K562 (cell line): ENCODE measurements around the gene CRHR2. TPM values are rescaled to one million over a fixed set of nuclear protein-coding genes. Genes with fewer than 3 reads are reported as not detected.

Experiments
- ARID2 ChIP-seq: fragments of 450-650 bp; IDR thresholded peaks from 2 replicates; pipeline ENCODE4 v1.6.1; 2017; ENCODE audit warnings: antibody characterized with exemption, mild to moderate bottlenecking
- HCFC1 ChIP-seq: IDR thresholded peaks from 2 replicates; pipeline ENCODE4 v1.6.1; 2012; ENCODE audit warnings: low read depth, low read length, improper control_type of control experiment
- HDGF ChIP-seq: fragments of 450-650 bp; IDR thresholded peaks from 2 replicates; pipeline ENCODE4 v1.6.1; 2016
- HNRNPL ChIP-seq: fragments of 200-400 bp; formaldehyde crosslinking; IDR thresholded peaks from 2 replicates; pipeline ENCODE4 v1.6.1; 2017; ENCODE audit warnings: low read depth, mild to moderate bottlenecking, low read length
- KLF10 ChIP-seq: fragments of 250-450 bp; sonication (Bioruptor Pico); IDR thresholded peaks from 2 replicates; pipeline ENCODE4 v1.6.1; 2021; ENCODE audit warnings: matching md5 sums
- MEF2D ChIP-seq: conservative IDR thresholded peaks from 2 replicates; pipeline ENCODE4 v1.6.1; 2016; ENCODE audit warnings: low read depth, missing genetic modification characterization, missing compliant biosample characterization
- PHF21A ChIP-seq: fragments of 450-650 bp; IDR thresholded peaks from 2 replicates; pipeline ENCODE4 v1.6.1; 2017; ENCODE audit warnings: low read depth, borderline replicate concordance
- PHF8 ChIP-seq: fragments of 200-600 bp; sonication (generic); IDR thresholded peaks from 2 replicates; pipeline ENCODE4 v1.6.1; 2012; ENCODE audit warnings: mixed run types, mild to moderate bottlenecking, inconsistent platforms, low read length, moderate library complexity, borderline replicate concordance
- POLR2AphosphoS5 ChIP-seq: IDR thresholded peaks from 2 replicates; pipeline ENCODE4 v1.6.1; 2011; ENCODE audit warnings: mild to moderate bottlenecking, low read depth, low read length, moderate library complexity; ENCODE audit not compliant: control insufficient read depth, insufficient read depth
- POLR3G ChIP-seq: IDR thresholded peaks from 2 replicates; pipeline ENCODE4 v1.6.1; 2011; ENCODE audit not compliant: insufficient read length, insufficient replicate concordance; ENCODE audit errors: extremely low read depth
- PRMT5 ChIP-seq: sonication (generic); formaldehyde crosslinking; IDR thresholded peaks from 2 replicates; pipeline ENCODE4 v1.5.0; 2020; ENCODE audit warnings: missing genetic modification reagents
- SAP30 ChIP-seq: fragments of 200-600 bp; sonication (generic); IDR thresholded peaks from 2 replicates; pipeline ENCODE4 v1.6.1; 2012; ENCODE audit warnings: borderline replicate concordance, low read depth, mild to moderate bottlenecking, moderate library complexity, low read length, control low read depth, inconsistent platforms; ENCODE audit not compliant: insufficient read depth, poor library complexity, severe bottlenecking
- SNRNP70 ChIP-seq: fragments of 200-400 bp; formaldehyde crosslinking; optimal IDR thresholded peaks from 2 replicates; pipeline ENCODE3; 2017; ENCODE audit warnings: low read depth, low read length
- SUPT5H ChIP-seq: fragments of 450-650 bp; IDR thresholded peaks from 2 replicates; pipeline ENCODE4 v1.6.1; 2016
- ZNF253 ChIP-seq: fragments of 250-450 bp; sonication (Bioruptor Pico); conservative IDR thresholded peaks from 2 replicates; pipeline ENCODE4 v1.6.1; 2021; ENCODE audit warnings: mild to moderate bottlenecking
- ZNF324 ChIP-seq: fragments of 250-450 bp; sonication (Bioruptor Pico); IDR thresholded peaks from 2 replicates; pipeline ENCODE4 v1.4.0; 2020; ENCODE audit warnings: mild to moderate bottlenecking
- ZNF778 ChIP-seq: fragments of 450-650 bp; formaldehyde crosslinking; IDR thresholded peaks from 2 replicates; pipeline ENCODE4 v1.4.0; 2020; ENCODE audit warnings: mild to moderate bottlenecking, moderate library complexity
- polyA plus RNA-seq, 8 experiments: library from polyadenylated mRNA; depleted of rRNA in 4 of 8; stranded (reverse) in 5 of 8; unstranded in 3 of 8; fragments of >200 nt; fragmentation: Nextera tagmentation in 2 of 8; fragmentation: Illumina TruSeq in 1 of 8; extraction: Ambion mirVana in 2 of 8; extraction: Trizol in 1 of 8; gene quantifications; 2 replicates each; pipeline versions ENCODE4 v1.2.1 to v1.2.3, GENCODE V29; 2011 to 2014; ENCODE audit warnings: inconsistent platforms in 1 of 8, missing spikeins in 1 of 8
- total RNA-seq, 7 experiments: library from RNA; depleted of rRNA in 6 of 7; stranded (reverse); fragments of >200 nt in 6 of 7; fragmentation: Illumina TruSeq in 2 of 7; extraction: Trizol in 2 of 7; gene quantifications; 2 replicates each; pipeline versions ENCODE4 v1.2.1 to v1.2.3, GENCODE V29; 2011 to 2021; ENCODE audit warnings: low replicate concordance in 1 of 7
- TF ChIP-seq, protein P1 (sequence below), 2 experiments: fragments of 150-350 bp in 1 of 2; IDR thresholded peaks; 2 replicates each; pipeline ENCODE4 v1.6.1; 2012 to 2016; ENCODE audit warnings: low read depth in 2 of 2, low read length in 2 of 2, mild to moderate bottlenecking in 1 of 2, moderate library complexity in 1 of 2
- TF ChIP-seq, protein P2 (sequence below): fragments of 450-650 bp; IDR thresholded peaks from 2 replicates; pipeline ENCODE4 v1.7.0; 2016; ENCODE audit warnings: borderline replicate concordance
- TF ChIP-seq, protein P3 (sequence below): fragments of 250-450 bp; sonication (Bioruptor Pico); IDR thresholded peaks from 2 replicates; pipeline ENCODE4 v1.5.0; 2021; ENCODE audit warnings: mild to moderate bottlenecking, moderate library complexity

The CRHR2 gene
- total and polyA plus RNA-seq, 9 of the 15 experiments (the other 6 are each of a cell fraction or from before 2014, with no cell fraction given) = not detected

DNA sequence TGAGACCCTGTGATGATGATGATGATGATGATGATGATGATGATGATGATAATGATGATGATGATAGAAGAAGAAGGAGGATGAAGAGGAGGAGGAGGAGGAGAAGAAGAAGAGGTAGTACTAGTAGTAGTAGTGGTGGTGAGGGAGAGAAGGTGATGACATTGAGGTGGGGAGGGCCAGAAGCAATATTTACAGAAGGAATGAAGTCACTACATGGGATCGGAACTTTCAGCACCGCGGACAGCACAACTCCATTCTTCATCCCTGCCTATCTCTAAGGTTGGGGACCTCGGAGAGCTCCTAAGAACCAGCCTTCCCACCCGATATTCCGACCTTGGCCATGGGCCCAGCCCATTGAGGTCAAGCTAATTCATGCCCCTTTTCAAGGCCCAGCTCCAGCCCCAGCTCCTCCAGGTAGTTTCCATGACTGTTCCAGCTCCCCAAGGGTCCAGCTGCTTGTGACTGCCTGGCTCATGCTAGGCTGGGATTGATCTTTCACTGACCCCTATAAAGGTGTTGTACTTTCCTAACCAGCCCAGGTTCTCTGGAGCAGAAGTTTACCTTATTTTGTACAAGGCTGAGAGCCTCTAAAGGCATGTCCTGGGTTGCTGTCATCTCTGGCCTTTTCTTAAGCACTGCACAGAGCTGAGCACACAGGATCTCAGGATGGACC is 10.3 kb downstream of the CRHR2 start (continued):
- TF ChIP-seq, protein P1, sequence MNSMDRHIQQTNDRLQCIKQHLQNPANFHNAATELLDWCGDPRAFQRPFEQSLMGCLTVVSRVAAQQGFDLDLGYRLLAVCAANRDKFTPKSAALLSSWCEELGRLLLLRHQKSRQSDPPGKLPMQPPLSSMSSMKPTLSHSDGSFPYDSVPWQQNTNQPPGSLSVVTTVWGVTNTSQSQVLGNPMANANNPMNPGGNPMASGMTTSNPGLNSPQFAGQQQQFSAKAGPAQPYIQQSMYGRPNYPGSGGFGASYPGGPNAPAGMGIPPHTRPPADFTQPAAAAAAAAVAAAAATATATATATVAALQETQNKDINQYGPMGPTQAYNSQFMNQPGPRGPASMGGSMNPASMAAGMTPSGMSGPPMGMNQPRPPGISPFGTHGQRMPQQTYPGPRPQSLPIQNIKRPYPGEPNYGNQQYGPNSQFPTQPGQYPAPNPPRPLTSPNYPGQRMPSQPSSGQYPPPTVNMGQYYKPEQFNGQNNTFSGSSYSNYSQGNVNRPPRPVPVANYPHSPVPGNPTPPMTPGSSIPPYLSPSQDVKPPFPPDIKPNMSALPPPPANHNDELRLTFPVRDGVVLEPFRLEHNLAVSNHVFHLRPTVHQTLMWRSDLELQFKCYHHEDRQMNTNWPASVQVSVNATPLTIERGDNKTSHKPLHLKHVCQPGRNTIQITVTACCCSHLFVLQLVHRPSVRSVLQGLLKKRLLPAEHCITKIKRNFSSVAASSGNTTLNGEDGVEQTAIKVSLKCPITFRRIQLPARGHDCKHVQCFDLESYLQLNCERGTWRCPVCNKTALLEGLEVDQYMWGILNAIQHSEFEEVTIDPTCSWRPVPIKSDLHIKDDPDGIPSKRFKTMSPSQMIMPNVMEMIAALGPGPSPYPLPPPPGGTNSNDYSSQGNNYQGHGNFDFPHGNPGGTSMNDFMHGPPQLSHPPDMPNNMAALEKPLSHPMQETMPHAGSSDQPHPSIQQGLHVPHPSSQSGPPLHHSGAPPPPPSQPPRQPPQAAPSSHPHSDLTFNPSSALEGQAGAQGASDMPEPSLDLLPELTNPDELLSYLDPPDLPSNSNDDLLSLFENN (IDR thresholded peaks at IDR 0.05; ENCODE audit: low read depth in 2 of 2, low read length in 2 of 2) = no peak
- no peak for TF ChIP-seq ZNF778 (CRISPR knock-in tag)
- TF ChIP-seq SNRNP70 = no peak
- no peak for TF ChIP-seq HNRNPL
- no peak for TF ChIP-seq ZNF253
- TF ChIP-seq, protein P2, sequence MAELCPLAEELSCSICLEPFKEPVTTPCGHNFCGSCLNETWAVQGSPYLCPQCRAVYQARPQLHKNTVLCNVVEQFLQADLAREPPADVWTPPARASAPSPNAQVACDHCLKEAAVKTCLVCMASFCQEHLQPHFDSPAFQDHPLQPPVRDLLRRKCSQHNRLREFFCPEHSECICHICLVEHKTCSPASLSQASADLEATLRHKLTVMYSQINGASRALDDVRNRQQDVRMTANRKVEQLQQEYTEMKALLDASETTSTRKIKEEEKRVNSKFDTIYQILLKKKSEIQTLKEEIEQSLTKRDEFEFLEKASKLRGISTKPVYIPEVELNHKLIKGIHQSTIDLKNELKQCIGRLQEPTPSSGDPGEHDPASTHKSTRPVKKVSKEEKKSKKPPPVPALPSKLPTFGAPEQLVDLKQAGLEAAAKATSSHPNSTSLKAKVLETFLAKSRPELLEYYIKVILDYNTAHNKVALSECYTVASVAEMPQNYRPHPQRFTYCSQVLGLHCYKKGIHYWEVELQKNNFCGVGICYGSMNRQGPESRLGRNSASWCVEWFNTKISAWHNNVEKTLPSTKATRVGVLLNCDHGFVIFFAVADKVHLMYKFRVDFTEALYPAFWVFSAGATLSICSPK = no peak
- TF ChIP-seq SUPT5H = no peak
- no peak for TF ChIP-seq HDGF
- TF ChIP-seq PHF8 = no peak
- 0 out of 2 replicates have a peak, but pooled peaks have one; percentile 29 for TF ChIP-seq ZNF324 (CRISPR knock-in tag)
- no peak for TF ChIP-seq ARID2
- TF ChIP-seq KLF10 (CRISPR knock-in tag) = no peak
- peak; percentile 80 for TF ChIP-seq MEF2D (tag)
- TF ChIP-seq, protein P3, sequence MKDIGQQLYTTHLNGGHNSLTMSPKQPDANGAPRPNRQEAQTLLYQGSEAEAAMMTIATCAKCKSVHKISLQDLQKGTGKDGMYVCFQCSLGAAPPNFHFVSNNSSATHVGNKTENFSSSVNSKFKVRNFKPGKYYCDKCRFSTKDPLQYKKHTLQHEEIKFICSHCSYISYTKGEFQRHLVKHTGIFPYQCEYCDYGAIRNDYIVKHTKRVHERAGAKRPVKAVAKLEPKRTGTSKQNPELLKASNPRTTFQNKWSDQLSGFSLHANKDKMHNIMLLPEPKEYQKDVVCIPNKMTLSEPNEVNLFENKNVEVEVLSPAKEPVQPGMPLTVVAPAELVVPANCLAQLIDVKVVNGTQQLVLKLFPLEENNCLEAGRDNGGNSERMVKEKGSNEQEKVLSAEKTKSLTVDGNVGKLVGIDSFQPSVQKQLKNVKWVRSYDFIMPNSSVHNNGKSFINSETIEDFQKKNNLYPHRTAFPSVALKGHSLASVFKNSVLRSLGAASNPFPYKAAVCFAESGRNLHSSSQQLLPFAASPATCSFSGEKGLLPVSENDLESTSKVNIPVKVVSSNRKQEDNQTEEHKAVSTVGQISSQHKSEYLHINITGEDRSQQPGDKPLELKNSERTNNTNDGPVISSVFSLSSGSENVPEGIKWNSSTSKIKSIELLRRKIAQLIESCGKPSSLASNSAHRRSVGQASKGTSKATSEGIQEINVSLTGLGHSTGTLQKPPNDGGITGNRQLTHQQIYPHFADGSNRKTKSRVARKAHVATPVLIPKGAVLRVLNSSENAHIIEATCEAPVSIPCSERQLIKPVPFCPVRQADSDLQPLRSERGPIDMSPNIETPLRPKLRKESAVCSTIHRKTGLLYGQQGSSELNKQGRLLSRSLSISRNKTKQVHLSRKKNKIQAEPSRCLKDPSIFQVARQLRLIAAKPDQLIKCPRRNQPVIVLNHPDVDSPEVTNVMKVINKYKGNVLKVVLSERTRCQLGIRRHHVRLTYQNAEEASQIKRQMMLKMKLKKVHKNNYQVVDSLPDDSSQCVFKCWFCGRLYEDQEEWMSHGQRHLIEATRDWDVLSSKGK = no peak
- TF ChIP-seq POLR2AphosphoS5 = no peak
- no peak for TF ChIP-seq POLR3G
- TF ChIP-seq PRMT5 (CRISPR knock-in tag) = peak; percentile 98
- TF ChIP-seq PHF21A = no peak
- peak; percentile 68 for TF ChIP-seq HCFC1
- TF ChIP-seq SAP30 = peak; percentile 74
